Measurements from ENCODE around the gene UGDH.

UGDH gene

GRCh38 chr4:39451423-39452023 lies 75.7 kb downstream of the UGDH start:
- no peak for DNase-seq

GRCh38 chr4:39450618-39451017 lies 76.6 kb downstream of the UGDH start:
- no peak for DNase-seq
